SK-N-SH treated with all-trans-retinoic acid at 6 μM for 48 hours (cell line): Measurements from ENCODE around the gene CRX.

ENCODE experiments used
- ATAC-seq: fragments of 200-7000 bp; cut with Tn5 transposase; 3 replicates; pipeline ENCODE4 v1.9.1; 2020; ENCODE audit warnings: mild to moderate bottlenecking, moderate library complexity
- ARNTL ChIP-seq: fragments of 450-650 bp; formaldehyde crosslinking; IDR thresholded peaks from 2 replicates; pipeline ENCODE4 v1.5.0; 2020; ENCODE audit warnings: low read depth, mild to moderate bottlenecking, moderate library complexity, borderline replicate concordance
- BACH2 ChIP-seq: fragments of 250-450 bp; sonication (Bioruptor Pico); IDR thresholded peaks from 2 replicates; pipeline ENCODE4 v1.9.0; 2021; ENCODE audit warnings: mild to moderate bottlenecking, borderline replicate concordance
- CSDC2 ChIP-seq: fragments of 250-450 bp; sonication (Bioruptor Pico); IDR thresholded peaks from 2 replicates; pipeline ENCODE4 v1.5.0; 2020; ENCODE audit warnings: mild to moderate bottlenecking, moderate library complexity
- CSRNP3 ChIP-seq: fragments of 250-450 bp; sonication (Bioruptor Pico); IDR thresholded peaks from 2 replicates; pipeline ENCODE4 v1.5.1; 2021; ENCODE audit warnings: mild to moderate bottlenecking, moderate library complexity
- ESRRG ChIP-seq: fragments of 250-450 bp; sonication (Bioruptor Pico); IDR thresholded peaks from 2 replicates; pipeline ENCODE4 v1.6.1; 2021; ENCODE audit warnings: mild to moderate bottlenecking
- ISL1 ChIP-seq: fragments of 250-450 bp; sonication (Bioruptor Pico); IDR thresholded peaks from 2 replicates; pipeline ENCODE4 v2.1.2; 2022; ENCODE audit warnings: mild to moderate bottlenecking, moderate library complexity
- OSR1 ChIP-seq: fragments of 250-450 bp; sonication (Bioruptor Pico); IDR thresholded peaks from 2 replicates; pipeline ENCODE4 v1.8.0; 2022; ENCODE audit warnings: moderate library complexity, mild to moderate bottlenecking, inconsistent platforms
- PPARA ChIP-seq: fragments of 250-450 bp; sonication (Bioruptor Pico); IDR thresholded peaks from 2 replicates; pipeline ENCODE4 v1.5.0; 2020; ENCODE audit warnings: mild to moderate bottlenecking, borderline replicate concordance
- RARB ChIP-seq: fragments of 250-450 bp; sonication (Bioruptor Pico); IDR thresholded peaks from 2 replicates; pipeline ENCODE4 v1.8.0; 2021; ENCODE audit warnings: mild to moderate bottlenecking, moderate library complexity
- SNAI2 ChIP-seq: fragments of 250-450 bp; sonication (Bioruptor Pico); IDR thresholded peaks from 2 replicates; pipeline ENCODE4 v1.5.0; 2020; ENCODE audit warnings: mild to moderate bottlenecking, moderate library complexity
- TCF4 ChIP-seq: fragments of 250-450 bp; sonication (Bioruptor Pico); IDR thresholded peaks from 2 replicates; pipeline ENCODE4 v1.8.0; 2021; ENCODE audit warnings: mild to moderate bottlenecking, moderate library complexity, borderline replicate concordance
- TSHZ2 ChIP-seq: fragments of 250-450 bp; sonication (Bioruptor Pico); IDR thresholded peaks from 2 replicates; pipeline ENCODE4 v1.5.0; 2020; ENCODE audit warnings: mild to moderate bottlenecking, moderate library complexity
- ZC3H10 ChIP-seq: fragments of 250-450 bp; sonication (Bioruptor Pico); IDR thresholded peaks from 2 replicates; pipeline ENCODE4 v1.5.1; 2021; ENCODE audit warnings: mild to moderate bottlenecking, moderate library complexity
- ZFP3 ChIP-seq: fragments of 250-450 bp; sonication (Bioruptor Pico); IDR thresholded peaks from 2 replicates; pipeline ENCODE4 v1.5.0; 2020; ENCODE audit warnings: mild to moderate bottlenecking, moderate library complexity
- ZFP30 ChIP-seq: fragments of 450-650 bp; formaldehyde crosslinking; IDR thresholded peaks from 2 replicates; pipeline ENCODE4 v1.5.0; 2022; ENCODE audit warnings: mild to moderate bottlenecking, moderate library complexity
- ZNF565 ChIP-seq: fragments of 450-650 bp; formaldehyde crosslinking; conservative IDR thresholded peaks from 2 replicates; pipeline ENCODE4 v1.5.0; 2020; ENCODE audit warnings: low read depth, mild to moderate bottlenecking, moderate library complexity
- ZNF70 ChIP-seq: fragments of 450-650 bp; formaldehyde crosslinking; IDR thresholded peaks from 2 replicates; pipeline ENCODE4 v1.5.0; 2020; ENCODE audit warnings: mild to moderate bottlenecking, moderate library complexity
- ZNF8 ChIP-seq: fragments of 450-650 bp; formaldehyde crosslinking; IDR thresholded peaks from 2 replicates; pipeline ENCODE4 v1.5.0; 2020; ENCODE audit warnings: mild to moderate bottlenecking, moderate library complexity
- TF ChIP-seq, protein P1 (sequence below): fragments of 250-450 bp; sonication (Bioruptor Pico); IDR thresholded peaks from 2 replicates; pipeline ENCODE4 v1.5.1; 2020; ENCODE audit warnings: low read depth, mild to moderate bottlenecking, moderate library complexity
- TF ChIP-seq, protein P2 (sequence below): fragments of 250-450 bp; sonication (Bioruptor Pico); IDR thresholded peaks from 2 replicates; pipeline ENCODE4 v1.8.0; 2020; ENCODE audit warnings: mild to moderate bottlenecking, moderate library complexity, borderline replicate concordance

The CRX gene

DNA sequence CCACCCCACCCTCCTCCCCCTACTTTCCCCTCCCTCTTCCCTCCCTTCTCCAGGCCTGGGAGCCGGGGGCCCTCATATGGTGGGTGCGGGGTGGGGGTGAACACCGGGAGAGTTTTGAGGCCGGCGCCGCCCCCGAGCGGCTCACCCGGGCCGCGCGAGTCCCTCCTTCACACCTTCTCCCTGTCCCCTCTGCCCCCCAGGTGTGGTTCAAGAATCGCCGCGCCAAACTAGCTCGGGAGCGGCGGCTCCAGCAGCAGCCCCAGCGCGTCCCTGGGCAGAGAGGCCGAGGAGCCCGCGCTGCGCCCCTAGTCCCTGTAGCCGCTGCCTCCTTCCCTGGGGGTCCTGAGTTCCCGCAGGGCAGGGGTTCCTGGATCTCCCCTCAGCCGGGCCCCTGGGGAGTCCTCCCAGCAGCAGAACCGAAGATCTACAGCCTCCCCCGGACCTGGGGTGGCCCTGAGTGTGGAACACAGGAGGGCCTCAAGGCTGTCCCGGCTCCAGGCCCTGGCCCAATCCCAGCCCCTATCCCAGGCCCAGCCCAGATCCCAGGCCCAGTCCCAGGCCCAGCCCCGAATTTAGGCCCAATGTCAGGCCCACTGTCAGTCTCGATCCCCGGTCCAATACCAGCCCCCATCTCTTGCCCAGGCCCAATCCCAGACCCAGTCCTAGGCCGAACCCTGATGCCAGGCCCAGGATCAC is 39.0 kb downstream of the CRX start:
- TF ChIP-seq BACH2 (CRISPR knock-in tag) (no peak), ZC3H10 (CRISPR knock-in tag) (no peak), ZNF565 (no peak), ISL1 (CRISPR knock-in tag) (no peak)
- ATAC-seq = no peak

GRCh38 chr19:47861630-47862029 is 39.9 kb downstream of the CRX start:
- TF ChIP-seq CSRNP3 (no peak), ARNTL (CRISPR knock-in tag) (no peak)
- ATAC-seq = no peak

- TF ChIP-seq, protein P1, sequence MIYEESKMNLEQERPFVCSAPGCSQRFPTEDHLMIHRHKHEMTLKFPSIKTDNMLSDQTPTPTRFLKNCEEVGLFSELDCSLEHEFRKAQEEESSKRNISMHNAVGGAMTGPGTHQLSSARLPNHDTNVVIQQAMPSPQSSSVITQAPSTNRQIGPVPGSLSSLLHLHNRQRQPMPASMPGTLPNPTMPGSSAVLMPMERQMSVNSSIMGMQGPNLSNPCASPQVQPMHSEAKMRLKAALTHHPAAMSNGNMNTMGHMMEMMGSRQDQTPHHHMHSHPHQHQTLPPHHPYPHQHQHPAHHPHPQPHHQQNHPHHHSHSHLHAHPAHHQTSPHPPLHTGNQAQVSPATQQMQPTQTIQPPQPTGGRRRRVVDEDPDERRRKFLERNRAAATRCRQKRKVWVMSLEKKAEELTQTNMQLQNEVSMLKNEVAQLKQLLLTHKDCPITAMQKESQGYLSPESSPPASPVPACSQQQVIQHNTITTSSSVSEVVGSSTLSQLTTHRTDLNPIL = no peak
- TF ChIP-seq ARNTL (CRISPR knock-in tag) (no peak), ZNF565 (no peak), ZNF8 (CRISPR knock-in tag) (no peak), ZNF70 (CRISPR knock-in tag) (no peak), ESRRG (CRISPR knock-in tag) (no peak), BACH2 (CRISPR knock-in tag) (no peak), TSHZ2 (CRISPR knock-in tag) (no peak), ZC3H10 (CRISPR knock-in tag) (no peak), ZFP30 (no peak), RARB (no peak), CSRNP3 (no peak), ISL1 (CRISPR knock-in tag) (no peak), OSR1 (CRISPR knock-in tag) (no peak), TCF4 (CRISPR knock-in tag) (no peak), SNAI2 (CRISPR knock-in tag) (no peak), CSDC2 (CRISPR knock-in tag) (no peak), ZFP3 (CRISPR knock-in tag) (no peak), PPARA (CRISPR knock-in tag) (no peak)
- ATAC-seq = peak; percentile 99
Measured at GRCh38 chr19:47863514-47863936, 41.8 kb downstream of the CRX start.

- TF ChIP-seq ZFP3 (CRISPR knock-in tag) (no peak), BACH2 (CRISPR knock-in tag) (no peak), ZC3H10 (CRISPR knock-in tag) (no peak), ISL1 (CRISPR knock-in tag) (no peak)
- TF ChIP-seq, protein P2, sequence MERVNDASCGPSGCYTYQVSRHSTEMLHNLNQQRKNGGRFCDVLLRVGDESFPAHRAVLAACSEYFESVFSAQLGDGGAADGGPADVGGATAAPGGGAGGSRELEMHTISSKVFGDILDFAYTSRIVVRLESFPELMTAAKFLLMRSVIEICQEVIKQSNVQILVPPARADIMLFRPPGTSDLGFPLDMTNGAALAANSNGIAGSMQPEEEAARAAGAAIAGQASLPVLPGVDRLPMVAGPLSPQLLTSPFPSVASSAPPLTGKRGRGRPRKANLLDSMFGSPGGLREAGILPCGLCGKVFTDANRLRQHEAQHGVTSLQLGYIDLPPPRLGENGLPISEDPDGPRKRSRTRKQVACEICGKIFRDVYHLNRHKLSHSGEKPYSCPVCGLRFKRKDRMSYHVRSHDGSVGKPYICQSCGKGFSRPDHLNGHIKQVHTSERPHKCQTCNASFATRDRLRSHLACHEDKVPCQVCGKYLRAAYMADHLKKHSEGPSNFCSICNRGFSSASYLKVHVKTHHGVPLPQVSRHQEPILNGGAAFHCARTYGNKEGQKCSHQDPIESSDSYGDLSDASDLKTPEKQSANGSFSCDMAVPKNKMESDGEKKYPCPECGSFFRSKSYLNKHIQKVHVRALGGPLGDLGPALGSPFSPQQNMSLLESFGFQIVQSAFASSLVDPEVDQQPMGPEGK (CRISPR knock-in tag) = no peak
- TF ChIP-seq, all 23 proteins: peak for 0
- no peak for ATAC-seq
Measured at GRCh38 chr19:47865166-47865565, 43.4 kb downstream of the CRX start.
